H1 (cell line): ENCODE data around the gene COL4A2. TPM values are rescaled to one million over a fixed set of nuclear protein-coding genes. Genes with fewer than 3 reads are reported as not detected.

ENCODE experiments used
- CTCF ChIA-PET: fragments of 300-600 bp; sonication (Branson Sonifier 250); formaldehyde crosslinking; loops from one replicate; lab custom pipeline; 2021; ENCODE audit not compliant: partially characterized antibody; lab: Charles Lee
- POLR2A ChIA-PET: fragments of 300-600 bp; sonication (Branson Sonifier 250); formaldehyde crosslinking; loops from one replicate; lab custom pipeline; 2021; ENCODE audit warnings: inconsistent platforms; ENCODE audit not compliant: partially characterized antibody; lab: Charles Lee
- DNase-seq, 2 experiments: peaks; one replicate each; pipeline versions ENCODE4 v3.0.0 to v3.0.0-alpha.2; 2010 to 2022; ENCODE audit warnings: low spot score in 2 of 2, low read depth in 1 of 2, mixed read lengths in 1 of 2
- FAIRE-seq: peaks from 2 replicates; lab custom pipeline; 2011; peaks lifted over from hg19 to GRCh38; lab: Jason Lieb, UNC
- H2AFZ ChIP-seq: 2 replicates; pipeline ENCODE4 v1.8.1; 2012; ENCODE audit warnings: low read length, inconsistent platforms
- H2AK5ac ChIP-seq: 2 replicates; pipeline ENCODE4 v1.6.1; 2013; ENCODE audit warnings: low read depth, low read length
- H2BK120ac ChIP-seq: replicated peaks from 2 replicates; pipeline ENCODE3; 2013; ENCODE audit warnings: low read depth, low read length, inconsistent platforms
- H2BK12ac ChIP-seq: 2 replicates; pipeline ENCODE4 v1.6.1; 2013; ENCODE audit warnings: low read depth, low read length
- H2BK15ac ChIP-seq: 2 replicates; pipeline ENCODE4 v1.6.1; 2013; ENCODE audit warnings: low read length
- H2BK20ac ChIP-seq: 2 replicates; pipeline ENCODE4 v1.6.1; 2013; ENCODE audit warnings: low read length
- H2BK5ac ChIP-seq: 2 replicates; pipeline ENCODE4 v1.6.1; 2013; ENCODE audit warnings: low read depth, low read length
- H3K14ac ChIP-seq: 2 replicates; pipeline ENCODE4 v1.6.1; 2013; ENCODE audit warnings: inconsistent platforms; ENCODE audit not compliant: insufficient read length
- H3K18ac ChIP-seq: 2 replicates; pipeline ENCODE4 v1.6.1; 2013; ENCODE audit warnings: low read length; ENCODE audit errors: extremely low read depth
- H3K23ac ChIP-seq: 2 replicates; pipeline ENCODE4 v1.6.1; 2013; ENCODE audit warnings: inconsistent platforms; ENCODE audit not compliant: insufficient read length
- H3K23me2 ChIP-seq: 2 replicates; pipeline ENCODE4 v1.6.1; 2013; ENCODE audit warnings: low read depth, low read length
- H3K27ac ChIP-seq: 2 replicates; pipeline ENCODE4 v1.6.1; 2011; ENCODE audit warnings: low read depth, low read length, inconsistent platforms
- H3K27me3 ChIP-seq, 4 experiments: replicated peaks in 1 of 4; 1 replicate in 1 of 4; 2 replicates in 3 of 4; pipeline versions ENCODE4 v1.6.1 to v1.8.1; 2011 to 2013; ENCODE audit warnings: low read length in 3 of 4, mild to moderate bottlenecking in 3 of 4, inconsistent platforms in 2 of 4, mixed read lengths in 2 of 4, moderate library complexity in 1 of 4; ENCODE audit not compliant: control insufficient read depth in 3 of 4, insufficient read depth in 3 of 4; ENCODE audit errors: extremely low read depth in 1 of 4
- H3K36me3 ChIP-seq, 4 experiments: 2 replicates each; pipeline versions ENCODE4 v1.6.1 to v1.8.1; 2011 to 2013; ENCODE audit warnings: mild to moderate bottlenecking in 4 of 4, low read length in 3 of 4, moderate library complexity in 2 of 4, control low read depth in 1 of 4, inconsistent platforms in 1 of 4; ENCODE audit not compliant: insufficient read depth in 4 of 4, control insufficient read depth in 2 of 4
- H3K4ac ChIP-seq: replicated peaks from 2 replicates; pipeline ENCODE3; 2013; ENCODE audit warnings: low read length, low read depth, mixed read lengths, inconsistent platforms; ENCODE audit not compliant: insufficient read length
- H3K4me1 ChIP-seq, 4 experiments: replicated peaks in 1 of 4; 1 replicate in 1 of 4; 2 replicates in 3 of 4; pipeline versions ENCODE4 v1.6.1 to v1.8.1; 2011 to 2013; ENCODE audit warnings: low read length in 3 of 4, inconsistent platforms in 2 of 4, mixed read lengths in 1 of 4; ENCODE audit not compliant: insufficient read depth in 4 of 4, control insufficient read depth in 3 of 4
- H3K4me2 ChIP-seq, 2 experiments: 2 replicates each; pipeline versions ENCODE4 v1.6.1 to v1.8.1; 2011 to 2013; ENCODE audit warnings: low read depth in 2 of 2, low read length in 2 of 2, control low read depth in 1 of 2, inconsistent platforms in 1 of 2, mild to moderate bottlenecking in 1 of 2; ENCODE audit not compliant: insufficient read depth in 1 of 2
- H3K4me3 ChIP-seq, 4 experiments: fragments of 200-600, 300-600 bp in 1 of 4; sonication (generic), shearing (Covaris generic), sonication (Bioruptor Twin) in 1 of 4; 2 replicates each; pipeline versions ENCODE4 v1.5.1 to v1.8.1; 2011 to 2016; ENCODE audit warnings: low read length in 4 of 4, low read depth in 3 of 4, control low read depth in 2 of 4, inconsistent platforms in 2 of 4, mild to moderate bottlenecking in 2 of 4, mixed read lengths in 1 of 4, moderate library complexity in 1 of 4; ENCODE audit not compliant: insufficient read depth in 2 of 4; ENCODE audit errors: extremely low read depth in 1 of 4
- H3K56ac ChIP-seq: replicated peaks from 2 replicates; pipeline ENCODE3; 2013; ENCODE audit warnings: low read depth, mild to moderate bottlenecking, mixed read lengths, low read length, inconsistent platforms; ENCODE audit not compliant: insufficient read length
- H3K79me1 ChIP-seq: 2 replicates; pipeline ENCODE4 v1.6.1; 2013; ENCODE audit warnings: low read depth, low read length, control low read depth
- H3K79me2 ChIP-seq, 2 experiments: 2 replicates each; pipeline versions ENCODE4 v1.6.1 to v1.8.1; 2012 to 2013; ENCODE audit warnings: low read length in 2 of 2, mild to moderate bottlenecking in 2 of 2, inconsistent platforms in 1 of 2; ENCODE audit not compliant: insufficient read depth in 2 of 2, control insufficient read depth in 1 of 2
- H3K9ac ChIP-seq, 4 experiments: replicated peaks in 1 of 4; 1 replicate in 1 of 4; 2 replicates in 3 of 4; pipeline versions ENCODE4 v1.6.1 to v1.8.1; 2011 to 2013; ENCODE audit warnings: low read depth in 3 of 4, low read length in 3 of 4, control low read depth in 2 of 4, mild to moderate bottlenecking in 2 of 4, moderate library complexity in 2 of 4, inconsistent platforms in 1 of 4; ENCODE audit errors: extremely low read depth in 1 of 4
- H3K9me3 ChIP-seq, 2 experiments: 2 replicates each; pipeline versions ENCODE4 v1.6.1 to v1.8.1; 2012 to 2013; ENCODE audit warnings: mild to moderate bottlenecking in 2 of 2, moderate library complexity in 2 of 2, control low read depth in 1 of 2, inconsistent platforms in 1 of 2, low read depth in 1 of 2, low read length in 1 of 2, mixed read lengths in 1 of 2; ENCODE audit not compliant: insufficient read depth in 2 of 2
- H4K20me1 ChIP-seq, 2 experiments: replicated peaks in 1 of 2; 2 replicates each; pipeline versions ENCODE3 to v1.8.1; 2011 to 2013; ENCODE audit warnings: inconsistent platforms in 2 of 2, low read length in 2 of 2, mild to moderate bottlenecking in 1 of 2; ENCODE audit not compliant: insufficient read depth in 2 of 2, control insufficient read depth in 1 of 2
- H4K5ac ChIP-seq: 2 replicates; pipeline ENCODE4 v1.6.1; 2013; ENCODE audit warnings: low read length, low read depth, mixed read lengths, inconsistent platforms; ENCODE audit not compliant: insufficient read length
- H4K8ac ChIP-seq: 2 replicates; pipeline ENCODE4 v1.8.0; 2013; ENCODE audit warnings: mild to moderate bottlenecking, moderate library complexity, low read length, inconsistent platforms; ENCODE audit not compliant: insufficient read depth; ENCODE audit errors: extremely low read depth
- H4K91ac ChIP-seq: replicated peaks from 2 replicates; pipeline ENCODE3; 2013; ENCODE audit warnings: low read length, mixed read lengths, inconsistent platforms; ENCODE audit not compliant: insufficient read length
- BCL11A ChIP-seq, 2 experiments: IDR thresholded peaks; one replicate each; pipeline ENCODE4 v1.6.1; 2011; ENCODE audit warnings: low read depth in 2 of 2, low read length in 2 of 2, mild to moderate bottlenecking in 2 of 2
- CTBP2 ChIP-seq: IDR thresholded peaks from 2 replicates; pipeline ENCODE4 v1.7.0; 2011; ENCODE audit warnings: borderline replicate concordance, mild to moderate bottlenecking, moderate library complexity, mixed read lengths, low read length; ENCODE audit not compliant: insufficient read depth, insufficient read length
- JUN ChIP-seq: IDR thresholded peaks from 2 replicates; pipeline ENCODE4 v1.6.1; 2011; ENCODE audit warnings: low read depth, mild to moderate bottlenecking, improper control_type of control experiment, low read length
- POLR2A ChIP-seq, 2 experiments: IDR thresholded peaks; 1 replicate in 1 of 2; 2 replicates in 1 of 2; pipeline ENCODE4 v1.6.1; 2011; ENCODE audit warnings: low read depth in 2 of 2, low read length in 2 of 2, mild to moderate bottlenecking in 2 of 2; ENCODE audit errors: control extremely low read depth in 1 of 2
- POU5F1 ChIP-seq: IDR thresholded peaks from 2 replicates; pipeline ENCODE4 v1.6.1; 2011; ENCODE audit warnings: low read depth, mild to moderate bottlenecking, low read length, moderate library complexity
- SIRT6 ChIP-seq: IDR thresholded peaks from one replicate; pipeline ENCODE4 v1.7.1; 2012; ENCODE audit warnings: low read length, inconsistent platforms
- SIX5 ChIP-seq: IDR thresholded peaks from 2 replicates; pipeline ENCODE4 v1.6.1; 2011; ENCODE audit warnings: mild to moderate bottlenecking, low read depth, low read length
- SRF ChIP-seq: IDR thresholded peaks from 2 replicates; pipeline ENCODE4 v1.6.1; 2011; ENCODE audit warnings: mild to moderate bottlenecking, low read depth, low read length, moderate library complexity
- SUZ12 ChIP-seq: fragments of 200-600 bp; sonication (generic); IDR thresholded peaks from 2 replicates; pipeline ENCODE4 v1.6.1; 2012; ENCODE audit warnings: mild to moderate bottlenecking, inconsistent platforms, low read length, moderate library complexity, mixed read lengths
- TAF7 ChIP-seq: optimal IDR thresholded peaks from 2 replicates; pipeline ENCODE3; 2011; ENCODE audit warnings: low read depth, mild to moderate bottlenecking, inconsistent platforms, low read length, moderate library complexity, borderline replicate concordance
- TCF12 ChIP-seq: IDR thresholded peaks from 2 replicates; pipeline ENCODE4 v1.6.1; 2011; ENCODE audit warnings: low read depth, mild to moderate bottlenecking, low read length
- YY1 ChIP-seq: IDR thresholded peaks from 2 replicates; pipeline ENCODE4 v1.6.1; 2011; ENCODE audit warnings: low read depth, mild to moderate bottlenecking, low read length
- whole genome bisulfite sequencing, 2 experiments: shearing (Covaris generic) in 1 of 2; methylation state at CpG; one replicate each; pipeline versions ENCODE4 v1.1.6 to v1.1.7; 2013 to 2015; ENCODE audit warnings: low lambda C conversion rate in 2 of 2, mixed read lengths in 2 of 2, inconsistent platforms in 1 of 2, low coverage in 1 of 2, missing lambda C conversion rate in 1 of 2; ENCODE audit not compliant: insufficient replicate concordance in 2 of 2, insufficient coverage in 1 of 2, insufficient read length in 1 of 2; ENCODE audit errors: extremely low coverage in 1 of 2, missing lambda C conversion rate in 1 of 2; 5-methylcytosine and 5-hydroxymethylcytosine counted together
- polyA plus RNA-seq, 7 experiments: library from polyadenylated mRNA; depleted of rRNA in 3 of 7; stranded (reverse) in 5 of 7; unstranded in 2 of 7; fragments of >200 nt in 5 of 7; fragments of 200-250 nt in 2 of 7; gene quantifications; 1 replicate in 5 of 7; 2 replicates in 1 of 7; 4 replicates in 1 of 7; pipeline versions ENCODE4 v1.2.1 to v1.2.3, GENCODE V29; 2011 to 2013; ENCODE audit warnings: missing spikeins in 2 of 7, mixed read lengths in 2 of 7
- total RNA-seq: library from RNA; stranded (reverse); fragmentation: NEBNext Ultra II Directional; extraction: Animal tissue kit (Norgen Biotek cat#: 25700); gene quantifications from 2 replicates; pipeline ENCODE4 v1.2.1, GENCODE V29; 2021
- TF ChIP-seq, protein P1 (sequence below): IDR thresholded peaks from 2 replicates; pipeline ENCODE4 v1.6.1; 2012; ENCODE audit warnings: low read length, inconsistent platforms

The COL4A2 gene
- total and polyA plus RNA-seq, 2 of the 8 experiments (the other 6 are each of a cell fraction or from before 2014, with no cell fraction given): 80.4 to 87.3 TPM

DNA sequence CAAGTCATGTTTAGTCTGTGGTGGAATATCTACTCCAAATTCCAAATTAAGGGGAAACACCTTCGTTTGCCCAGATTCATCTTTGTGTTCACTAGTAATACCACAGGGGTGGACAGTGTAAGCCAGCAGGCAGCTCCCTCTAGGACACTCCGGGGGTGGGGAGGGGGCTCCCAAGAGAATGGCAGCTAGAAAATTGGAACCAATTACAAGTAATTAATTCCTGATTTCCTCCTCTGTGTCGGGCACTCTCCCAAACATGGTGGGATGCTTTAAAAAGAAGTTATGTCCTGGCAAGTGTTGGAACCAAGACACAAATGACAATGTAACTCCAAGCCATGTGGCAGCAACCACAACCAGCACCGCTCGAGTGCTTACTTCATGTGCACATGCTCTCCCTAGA is 6.0 kb upstream of the COL4A2 start:
- ChIA-PET CTCF (interaction anchor here (1.0 to 2.8 kb wide), 7 partner anchors 8 to 84 kb away, joined by 3 to 13 read pairs (median 5); no protein-coding TSS in a partner anchor), POLR2A (interaction anchor here (1.0 kb wide), 1 partner anchor 8 kb away, joined by 4 read pairs; no protein-coding TSS in a partner anchor)
- H4K5ac ChIP-seq: no peak overlapping the region
- H2BK15ac ChIP-seq: 0 out of 2 replicates have a peak overlapping the region, but pooled peaks have one; percentile 8
- FAIRE-seq (no peak), DNase-seq (no peak)
- no peak overlapping the region for H3K4me3 ChIP-seq
- no peak overlapping the region for H3K9ac ChIP-seq
- H4K20me1 ChIP-seq: peaks cover 0 to 1% of the 10 kb centered on the region in 2 experiments
- TF ChIP-seq, protein P1, sequence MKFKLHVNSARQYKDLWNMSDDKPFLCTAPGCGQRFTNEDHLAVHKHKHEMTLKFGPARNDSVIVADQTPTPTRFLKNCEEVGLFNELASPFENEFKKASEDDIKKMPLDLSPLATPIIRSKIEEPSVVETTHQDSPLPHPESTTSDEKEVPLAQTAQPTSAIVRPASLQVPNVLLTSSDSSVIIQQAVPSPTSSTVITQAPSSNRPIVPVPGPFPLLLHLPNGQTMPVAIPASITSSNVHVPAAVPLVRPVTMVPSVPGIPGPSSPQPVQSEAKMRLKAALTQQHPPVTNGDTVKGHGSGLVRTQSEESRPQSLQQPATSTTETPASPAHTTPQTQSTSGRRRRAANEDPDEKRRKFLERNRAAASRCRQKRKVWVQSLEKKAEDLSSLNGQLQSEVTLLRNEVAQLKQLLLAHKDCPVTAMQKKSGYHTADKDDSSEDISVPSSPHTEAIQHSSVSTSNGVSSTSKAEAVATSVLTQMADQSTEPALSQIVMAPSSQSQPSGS: no peak
- TF ChIP-seq JUN: no peak
- no peak for TF ChIP-seq TAF7
- TF ChIP-seq SIX5: no peak
- TF ChIP-seq YY1: no peak
- TF ChIP-seq BCL11A (IDR thresholded peaks at IDR 0.05; ENCODE audit: low read depth in 2 of 2, low read length in 2 of 2): no peak
- TF ChIP-seq SIRT6: no peak
- TF ChIP-seq POU5F1: no peak
- no peak for TF ChIP-seq SUZ12
- TF ChIP-seq TCF12: no peak
- TF ChIP-seq SRF: no peak
- no peak for TF ChIP-seq POLR2A (IDR thresholded peaks at IDR 0.05; ENCODE audit: control extremely low read depth in 1 of 2, low read depth in 2 of 2, low read length in 2 of 2)
- no peak for TF ChIP-seq CTBP2
- H2BK20ac ChIP-seq: no peak overlapping the region
- no peak overlapping the region for H2BK120ac ChIP-seq
- H3K23me2 ChIP-seq: no peaks in the 10 kb centered on the region; the same call in 1 of the 2 replicates
- 0 out of 2 replicates have a peak overlapping the region, but pooled peaks have one; percentile 9 for H2AK5ac ChIP-seq
- no peaks in the 10 kb centered on the region for H3K36me3 ChIP-seq
- H4K8ac ChIP-seq: no peak overlapping the region
- peaks cover 6 to 15% (median 13%) of the 10 kb centered on the region in 4 experiments for H3K4me1 ChIP-seq
- no peak overlapping the region for H3K23ac ChIP-seq
- 69% methylated on average over 5 of the region's 5 CpGs; no CpG with 5 or more reads in 1 of the 2 experiments for WGBS, 2 experiments
- H3K27ac ChIP-seq: no peak overlapping the region
- no peak overlapping the region for H3K4me2 ChIP-seq
- H3K27me3 ChIP-seq: no peaks in the 10 kb centered on the region
- H2AFZ ChIP-seq: no peak overlapping the region
- no peak overlapping the region for H2BK12ac ChIP-seq
- peaks cover 4% of the 10 kb centered on the region; the same call in 1 of the 2 replicates for H3K79me1 ChIP-seq
- no peak overlapping the region for H4K91ac ChIP-seq
- no peak overlapping the region for H3K18ac ChIP-seq
- H3K56ac ChIP-seq: no peak overlapping the region
- no peaks in the 10 kb centered on the region for H3K9me3 ChIP-seq
- peaks cover 0 to 25% of the 10 kb centered on the region in 2 experiments; a peak in 2 of 4 replicates for H3K79me2 ChIP-seq
- no peak overlapping the region for H3K4ac ChIP-seq
- no peak overlapping the region for H2BK5ac ChIP-seq
- H3K14ac ChIP-seq: no peak overlapping the region
